HepG2 (cell line): Measurements from ENCODE around the gene FLOT2. TPM values are rescaled to one million over a fixed set of nuclear protein-coding genes. Genes with fewer than 3 reads are reported as not detected.

Experiments used
- AGO2 ChIP-seq: fragments of 200-400 bp; formaldehyde crosslinking; optimal IDR thresholded peaks from 2 replicates; pipeline ENCODE3; 2017; ENCODE audit warnings: mild to moderate bottlenecking, low read depth, low read length, moderate library complexity
- HOXA3 ChIP-seq: sonication (generic); formaldehyde crosslinking; IDR thresholded peaks from 2 replicates; pipeline ENCODE4 v1.5.0; 2020; ENCODE audit warnings: missing genetic modification reagents
- MTA3 ChIP-seq: sonication (generic); formaldehyde crosslinking; IDR thresholded peaks from 2 replicates; pipeline ENCODE4 v1.4.0; 2020; ENCODE audit warnings: missing genetic modification reagents
- NR2C2 ChIP-seq: sonication (generic); formaldehyde crosslinking; IDR thresholded peaks from 2 replicates; pipeline ENCODE4 v1.4.0; 2020; ENCODE audit warnings: missing genetic modification reagents, mild to moderate bottlenecking, moderate library complexity, borderline replicate concordance
- XRCC5 ChIP-seq: fragments of 200-400 bp; formaldehyde crosslinking; optimal IDR thresholded peaks from 2 replicates; pipeline ENCODE3; 2017; ENCODE audit warnings: mild to moderate bottlenecking, low read length
- ZC3H4 ChIP-seq: sonication (generic); formaldehyde crosslinking; IDR thresholded peaks from 2 replicates; pipeline ENCODE4 v1.4.0; 2020; ENCODE audit warnings: missing genetic modification reagents, borderline replicate concordance
- ZFP41 ChIP-seq: sonication (generic); formaldehyde crosslinking; IDR thresholded peaks from 2 replicates; pipeline ENCODE4 v1.4.0; 2020; ENCODE audit warnings: mild to moderate bottlenecking, missing genetic modification reagents, borderline replicate concordance
- ZFP62 ChIP-seq: sonication (generic); formaldehyde crosslinking; IDR thresholded peaks from 2 replicates; pipeline ENCODE4 v1.4.0; 2020; ENCODE audit warnings: missing genetic modification reagents
- ZNF12 ChIP-seq: sonication (generic); formaldehyde crosslinking; IDR thresholded peaks from 2 replicates; pipeline ENCODE4 v1.5.0; 2020; ENCODE audit warnings: missing genetic modification reagents
- ZNF205 ChIP-seq: IDR thresholded peaks from 2 replicates; pipeline ENCODE4 v1.6.1; 2018; ENCODE audit warnings: missing biosample characterization, missing genetic modification reagents
- ZNF672 ChIP-seq: sonication (generic); formaldehyde crosslinking; IDR thresholded peaks from 2 replicates; pipeline ENCODE4 v1.8.1; 2022; ENCODE audit warnings: missing genetic modification reagents
- ZNF773 ChIP-seq: sonication (generic); formaldehyde crosslinking; IDR thresholded peaks from 2 replicates; pipeline ENCODE4 v1.4.0; 2020; ENCODE audit warnings: missing genetic modification reagents, borderline replicate concordance
- polyA plus RNA-seq, 8 experiments: library from polyadenylated mRNA; depleted of rRNA in 3 of 8; stranded (reverse) in 7 of 8; unstranded in 1 of 8; fragments of >200 nt; fragmentation: Illumina TruSeq in 4 of 8; extraction: Trizol in 4 of 8; gene quantifications; 2 replicates each; pipeline versions ENCODE4 v1.2.1 to v1.2.3, GENCODE V29; 2011 to 2016; ENCODE audit warnings: low read depth in 4 of 8, missing spikeins in 1 of 8, mixed read lengths in 1 of 8; ENCODE audit not compliant: insufficient read depth in 1 of 8
- total RNA-seq, 5 experiments: library from RNA; depleted of rRNA; stranded (reverse); fragments of >200 nt; fragmentation: Illumina TruSeq; extraction: Trizol; gene quantifications; 2 replicates each; pipeline ENCODE4 v1.2.3, GENCODE V29; 2016; ENCODE audit warnings: low read depth in 1 of 5
- TF ChIP-seq, protein P1 (sequence below): sonication (generic); formaldehyde crosslinking; IDR thresholded peaks from 2 replicates; pipeline ENCODE4 v1.4.0; 2020; ENCODE audit warnings: missing genetic modification reagents
- TF ChIP-seq, protein P2 (sequence below): sonication (generic); formaldehyde crosslinking; IDR thresholded peaks from 2 replicates; pipeline ENCODE4 v1.4.0; 2020; ENCODE audit warnings: missing genetic modification reagents, borderline replicate concordance
- TF ChIP-seq, protein P3 (sequence below), 2 experiments: sonication (generic) in 1 of 2; formaldehyde crosslinking in 1 of 2; IDR thresholded peaks; 2 replicates each; pipeline versions ENCODE4 v1.4.0 to v1.6.1; 2016 to 2020; ENCODE audit warnings: borderline replicate concordance in 1 of 2, low read depth in 1 of 2, mild to moderate bottlenecking in 1 of 2, missing genetic modification reagents in 1 of 2
- TF ChIP-seq, protein P4 (sequence below): sonication (generic); formaldehyde crosslinking; conservative IDR thresholded peaks from 2 replicates; pipeline ENCODE4 v1.4.0; 2020; ENCODE audit warnings: missing genetic modification reagents

FLOT2 gene
- total and polyA plus RNA-seq, 2 of the 13 experiments (the other 11 are each of a cell fraction or from before 2014, with no cell fraction given), result 54.3 to 54.5 TPM

DNA sequence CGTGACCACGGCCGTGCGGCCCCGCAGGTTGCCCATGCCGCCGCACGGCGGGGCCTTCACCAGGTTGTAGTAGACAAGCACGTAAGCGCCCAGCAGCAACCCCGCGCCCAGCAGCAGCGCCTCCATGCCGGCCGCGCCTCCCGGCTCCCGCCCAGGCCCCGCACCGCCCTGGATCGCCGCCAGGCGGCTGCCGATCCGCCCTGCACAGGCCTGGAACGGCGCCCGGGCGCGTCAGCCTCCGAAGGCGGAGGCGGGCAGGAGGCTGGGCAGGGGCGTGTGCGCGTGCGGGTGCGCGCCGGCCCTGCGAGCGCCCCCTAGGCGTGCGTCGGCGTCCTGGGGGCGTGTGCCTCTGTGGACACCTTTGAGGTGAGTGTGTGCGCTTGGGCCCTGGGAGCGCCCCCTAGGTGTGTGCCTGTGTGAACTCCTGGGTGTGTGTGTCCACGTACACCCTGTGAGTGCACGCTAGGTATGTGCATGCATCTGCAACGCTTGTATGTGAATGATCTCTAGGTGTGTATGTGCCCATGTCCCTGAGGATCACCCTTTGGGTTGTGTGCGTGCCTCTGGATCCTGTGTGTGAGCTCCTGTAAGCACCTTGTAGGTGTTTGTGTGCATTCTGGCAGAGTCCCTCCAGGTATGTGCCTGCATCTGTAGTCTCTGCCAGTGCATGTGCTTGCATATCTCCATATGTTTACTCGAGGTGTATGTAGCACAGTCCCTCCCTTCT lies 5.4 kb upstream of the FLOT2 start, which contains the start of gene DHRS13 (continued):
- TF ChIP-seq, protein P1, sequence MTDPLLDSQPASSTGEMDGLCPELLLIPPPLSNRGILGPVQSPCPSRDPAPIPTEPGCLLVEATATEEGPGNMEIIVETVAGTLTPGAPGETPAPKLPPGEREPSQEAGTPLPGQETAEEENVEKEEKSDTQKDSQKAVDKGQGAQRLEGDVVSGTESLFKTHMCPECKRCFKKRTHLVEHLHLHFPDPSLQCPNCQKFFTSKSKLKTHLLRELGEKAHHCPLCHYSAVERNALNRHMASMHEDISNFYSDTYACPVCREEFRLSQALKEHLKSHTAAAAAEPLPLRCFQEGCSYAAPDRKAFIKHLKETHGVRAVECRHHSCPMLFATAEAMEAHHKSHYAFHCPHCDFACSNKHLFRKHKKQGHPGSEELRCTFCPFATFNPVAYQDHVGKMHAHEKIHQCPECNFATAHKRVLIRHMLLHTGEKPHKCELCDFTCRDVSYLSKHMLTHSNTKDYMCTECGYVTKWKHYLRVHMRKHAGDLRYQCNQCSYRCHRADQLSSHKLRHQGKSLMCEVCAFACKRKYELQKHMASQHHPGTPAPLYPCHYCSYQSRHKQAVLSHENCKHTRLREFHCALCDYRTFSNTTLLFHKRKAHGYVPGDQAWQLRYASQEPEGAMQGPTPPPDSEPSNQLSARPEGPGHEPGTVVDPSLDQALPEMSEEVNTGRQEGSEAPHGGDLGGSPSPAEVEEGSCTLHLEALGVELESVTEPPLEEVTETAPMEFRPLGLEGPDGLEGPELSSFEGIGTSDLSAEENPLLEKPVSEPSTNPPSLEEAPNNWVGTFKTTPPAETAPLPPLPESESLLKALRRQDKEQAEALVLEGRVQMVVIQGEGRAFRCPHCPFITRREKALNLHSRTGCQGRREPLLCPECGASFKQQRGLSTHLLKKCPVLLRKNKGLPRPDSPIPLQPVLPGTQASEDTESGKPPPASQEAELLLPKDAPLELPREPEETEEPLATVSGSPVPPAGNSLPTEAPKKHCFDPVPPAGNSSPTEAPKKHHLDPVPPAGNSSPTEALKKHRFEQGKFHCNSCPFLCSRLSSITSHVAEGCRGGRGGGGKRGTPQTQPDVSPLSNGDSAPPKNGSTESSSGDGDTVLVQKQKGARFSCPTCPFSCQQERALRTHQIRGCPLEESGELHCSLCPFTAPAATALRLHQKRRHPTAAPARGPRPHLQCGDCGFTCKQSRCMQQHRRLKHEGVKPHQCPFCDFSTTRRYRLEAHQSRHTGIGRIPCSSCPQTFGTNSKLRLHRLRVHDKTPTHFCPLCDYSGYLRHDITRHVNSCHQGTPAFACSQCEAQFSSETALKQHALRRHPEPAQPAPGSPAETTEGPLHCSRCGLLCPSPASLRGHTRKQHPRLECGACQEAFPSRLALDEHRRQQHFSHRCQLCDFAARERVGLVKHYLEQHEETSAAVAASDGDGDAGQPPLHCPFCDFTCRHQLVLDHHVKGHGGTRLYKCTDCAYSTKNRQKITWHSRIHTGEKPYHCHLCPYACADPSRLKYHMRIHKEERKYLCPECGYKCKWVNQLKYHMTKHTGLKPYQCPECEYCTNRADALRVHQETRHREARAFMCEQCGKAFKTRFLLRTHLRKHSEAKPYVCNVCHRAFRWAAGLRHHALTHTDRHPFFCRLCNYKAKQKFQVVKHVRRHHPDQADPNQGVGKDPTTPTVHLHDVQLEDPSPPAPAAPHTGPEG, result peak; percentile 41; the same call in 1 of the 2 replicates
- TF ChIP-seq ZNF773 (no peak; the same call in 1 of the 2 replicates), ZFP62 (no peak), ZNF12 (peak; percentile 64; the same call in 1 of the 2 replicates), ZC3H4 (CRISPR knock-in tag) (0 out of 2 replicates have a peak, but pooled peaks have one; percentile 43), ZFP41 (0 out of 2 replicates have a peak, but pooled peaks have one; percentile 60), XRCC5 (peak; percentile 100), ZNF672 (CRISPR knock-in tag) (no peak), HOXA3 (peak; percentile 89), NR2C2 (peak; percentile 77; the same call in 1 of the 2 replicates), AGO2 (peak; percentile 60), ZNF205 (CRISPR knock-in tag) (peak; percentile 86), MTA3 (CRISPR knock-in tag) (no peak)
- TF ChIP-seq, protein P2, sequence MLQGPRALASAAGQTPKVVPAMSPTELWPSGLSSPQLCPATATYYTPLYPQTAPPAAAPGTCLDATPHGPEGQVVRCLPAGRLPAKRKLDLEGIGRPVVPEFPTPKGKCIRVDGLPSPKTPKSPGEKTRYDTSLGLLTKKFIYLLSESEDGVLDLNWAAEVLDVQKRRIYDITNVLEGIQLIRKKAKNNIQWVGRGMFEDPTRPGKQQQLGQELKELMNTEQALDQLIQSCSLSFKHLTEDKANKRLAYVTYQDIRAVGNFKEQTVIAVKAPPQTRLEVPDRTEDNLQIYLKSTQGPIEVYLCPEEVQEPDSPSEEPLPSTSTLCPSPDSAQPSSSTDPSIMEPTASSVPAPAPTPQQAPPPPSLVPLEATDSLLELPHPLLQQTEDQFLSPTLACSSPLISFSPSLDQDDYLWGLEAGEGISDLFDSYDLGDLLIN (CRISPR knock-in tag), result no peak
- TF ChIP-seq, protein P3, sequence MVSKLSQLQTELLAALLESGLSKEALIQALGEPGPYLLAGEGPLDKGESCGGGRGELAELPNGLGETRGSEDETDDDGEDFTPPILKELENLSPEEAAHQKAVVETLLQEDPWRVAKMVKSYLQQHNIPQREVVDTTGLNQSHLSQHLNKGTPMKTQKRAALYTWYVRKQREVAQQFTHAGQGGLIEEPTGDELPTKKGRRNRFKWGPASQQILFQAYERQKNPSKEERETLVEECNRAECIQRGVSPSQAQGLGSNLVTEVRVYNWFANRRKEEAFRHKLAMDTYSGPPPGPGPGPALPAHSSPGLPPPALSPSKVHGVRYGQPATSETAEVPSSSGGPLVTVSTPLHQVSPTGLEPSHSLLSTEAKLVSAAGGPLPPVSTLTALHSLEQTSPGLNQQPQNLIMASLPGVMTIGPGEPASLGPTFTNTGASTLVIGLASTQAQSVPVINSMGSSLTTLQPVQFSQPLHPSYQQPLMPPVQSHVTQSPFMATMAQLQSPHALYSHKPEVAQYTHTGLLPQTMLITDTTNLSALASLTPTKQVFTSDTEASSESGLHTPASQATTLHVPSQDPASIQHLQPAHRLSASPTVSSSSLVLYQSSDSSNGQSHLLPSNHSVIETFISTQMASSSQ (IDR thresholded peaks at IDR 0.05; ENCODE audit: low read depth), result no peak
- TF ChIP-seq, protein P3 (CRISPR knock-in tag; IDR thresholded peaks at IDR 0.05; ENCODE audit: borderline replicate concordance), result peak; percentile 85
- TF ChIP-seq, protein P4, sequence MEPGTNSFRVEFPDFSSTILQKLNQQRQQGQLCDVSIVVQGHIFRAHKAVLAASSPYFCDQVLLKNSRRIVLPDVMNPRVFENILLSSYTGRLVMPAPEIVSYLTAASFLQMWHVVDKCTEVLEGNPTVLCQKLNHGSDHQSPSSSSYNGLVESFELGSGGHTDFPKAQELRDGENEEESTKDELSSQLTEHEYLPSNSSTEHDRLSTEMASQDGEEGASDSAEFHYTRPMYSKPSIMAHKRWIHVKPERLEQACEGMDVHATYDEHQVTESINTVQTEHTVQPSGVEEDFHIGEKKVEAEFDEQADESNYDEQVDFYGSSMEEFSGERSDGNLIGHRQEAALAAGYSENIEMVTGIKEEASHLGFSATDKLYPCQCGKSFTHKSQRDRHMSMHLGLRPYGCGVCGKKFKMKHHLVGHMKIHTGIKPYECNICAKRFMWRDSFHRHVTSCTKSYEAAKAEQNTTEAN, result peak; percentile 100
